Mucosa of rectum (tissue), 2 donors: ENCODE measurements around the gene RAPGEF1.

ENCODE experiments used
- H3K27ac ChIP-seq, 2 donors: one replicate each; pipeline ENCODE4 v1.7.0; 2013; ENCODE audit warnings: inconsistent platforms in 2 of 2, low read depth in 2 of 2, low read length in 2 of 2
- H3K27me3 ChIP-seq, 2 donors: one replicate each; pipeline ENCODE4 v1.7.0; 2013; ENCODE audit warnings: low read length in 2 of 2; ENCODE audit not compliant: control insufficient read depth in 2 of 2, insufficient read depth in 2 of 2
- H3K36me3 ChIP-seq, 2 donors: one replicate each; pipeline ENCODE4 v1.7.0; 2013; ENCODE audit warnings: low read length in 2 of 2; ENCODE audit not compliant: control insufficient read depth in 2 of 2, insufficient read depth in 2 of 2
- H3K4me1 ChIP-seq, 2 donors: one replicate each; pipeline ENCODE4 v1.7.0; 2013; ENCODE audit warnings: low read length in 2 of 2, mild to moderate bottlenecking in 1 of 2; ENCODE audit not compliant: control insufficient read depth in 2 of 2, insufficient read depth in 2 of 2
- H3K4me3 ChIP-seq, 2 donors: one replicate each; pipeline ENCODE4 v1.7.0; 2013; ENCODE audit warnings: low read length in 2 of 2
- H3K9ac ChIP-seq, 2 donors: one replicate each; pipeline ENCODE4 v1.7.0; 2013; ENCODE audit warnings: low read length in 2 of 2, low read depth in 1 of 2, mild to moderate bottlenecking in 1 of 2
- H3K9me3 ChIP-seq, 2 donors: one replicate each; pipeline ENCODE4 v1.7.0; 2013; ENCODE audit warnings: low read length in 2 of 2; ENCODE audit not compliant: control insufficient read depth in 2 of 2
- donor health status: healthy.
- donor health status: Normal muscosa, but diverticular disease.

Gene RAPGEF1

GRCh38 chr9:131738293-131739132 is 1.4 kb downstream of the RAPGEF1 start:
- Histone ChIP-seq H3K9me3 (no peaks in the 10 kb centered on the region), H3K4me3 (peak overlapping the region; percentile 79 to 93), H3K36me3 (no peaks in the 10 kb centered on the region), H3K9ac (peak overlapping the region; percentile 80 to 87), H3K4me1 (peaks cover 46 to 49% of the 10 kb centered on the region in 2 donors), H3K27ac (peak overlapping the region; percentile 82 to 83), H3K27me3 (no peaks in the 10 kb centered on the region)

DNA sequence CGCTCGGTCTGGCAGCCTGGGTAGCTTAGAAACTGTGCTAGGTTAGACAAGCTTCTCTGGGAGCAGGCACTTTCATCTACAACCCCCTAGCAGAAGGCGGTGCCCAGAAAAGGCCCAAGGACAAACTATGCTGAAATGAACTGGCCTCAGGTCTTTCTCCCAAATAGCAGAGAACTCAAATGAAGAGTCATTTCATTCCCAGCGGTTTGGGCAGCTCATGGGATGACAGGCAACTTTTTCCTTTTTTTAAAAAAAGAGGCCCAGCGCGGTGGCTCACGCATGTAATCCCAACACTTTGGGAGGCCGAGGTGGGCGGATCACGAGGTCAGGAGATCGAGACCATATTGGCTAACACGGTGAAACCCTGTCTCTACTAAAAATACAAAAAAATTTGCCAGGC is 2.5 kb downstream of the RAPGEF1 start:
- Histone ChIP-seq H3K27ac (peak overlapping the region; percentile 77 to 81), H3K4me1 (peaks cover 52 to 57% of the 10 kb centered on the region in 2 donors), H3K36me3 (no peaks in the 10 kb centered on the region), H3K4me3 (peak overlapping the region in 1 of 2 donors; percentile 54), H3K9ac (peak overlapping the region; percentile 10 to 63), H3K9me3 (no peaks in the 10 kb centered on the region), H3K27me3 (no peaks in the 10 kb centered on the region)

DNA sequence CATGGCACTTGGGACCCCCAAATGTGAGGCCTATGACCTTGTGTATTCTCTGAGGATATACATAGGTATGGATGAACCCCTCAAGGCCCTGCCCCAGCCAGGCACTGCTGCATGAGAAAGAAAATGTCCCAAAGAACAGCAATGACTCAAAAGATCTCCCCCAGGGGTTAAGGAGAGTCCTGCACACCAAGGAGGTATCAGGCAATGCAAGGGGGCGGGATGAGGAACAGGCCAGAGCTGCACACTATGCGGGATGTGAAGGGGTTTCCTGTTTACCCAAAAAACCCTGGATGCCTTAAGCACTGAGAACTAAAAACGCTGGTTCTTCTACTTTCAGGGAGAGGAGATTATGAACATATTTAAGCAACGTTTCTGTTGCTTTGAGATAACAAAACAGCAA is 3.4 kb downstream of the RAPGEF1 start:
- H3K27me3 ChIP-seq: no peaks in the 10 kb centered on the region
- peak overlapping the region in 1 of 2 donors; percentile 17 for H3K9ac ChIP-seq
- peak overlapping the region in 1 of 2 donors; percentile 10 for H3K4me3 ChIP-seq
- peaks cover 62 to 66% of the 10 kb centered on the region in 2 donors for H3K4me1 ChIP-seq
- H3K36me3 ChIP-seq: no peaks in the 10 kb centered on the region
- H3K27ac ChIP-seq: peak overlapping the region; percentile 77 to 81
- no peaks in the 10 kb centered on the region for H3K9me3 ChIP-seq

GRCh38 chr9:131735238-131736128 is 4.4 kb downstream of the RAPGEF1 start:
- Histone ChIP-seq H3K27ac (peak overlapping the region; percentile 77 to 81), H3K9me3 (no peaks in the 10 kb centered on the region), H3K36me3 (no peaks in the 10 kb centered on the region), H3K27me3 (no peaks in the 10 kb centered on the region), H3K9ac (peak overlapping the region in 1 of 2 donors; percentile 42), H3K4me3 (no peak overlapping the region), H3K4me1 (peaks cover 69 to 72% of the 10 kb centered on the region in 2 donors)

DNA sequence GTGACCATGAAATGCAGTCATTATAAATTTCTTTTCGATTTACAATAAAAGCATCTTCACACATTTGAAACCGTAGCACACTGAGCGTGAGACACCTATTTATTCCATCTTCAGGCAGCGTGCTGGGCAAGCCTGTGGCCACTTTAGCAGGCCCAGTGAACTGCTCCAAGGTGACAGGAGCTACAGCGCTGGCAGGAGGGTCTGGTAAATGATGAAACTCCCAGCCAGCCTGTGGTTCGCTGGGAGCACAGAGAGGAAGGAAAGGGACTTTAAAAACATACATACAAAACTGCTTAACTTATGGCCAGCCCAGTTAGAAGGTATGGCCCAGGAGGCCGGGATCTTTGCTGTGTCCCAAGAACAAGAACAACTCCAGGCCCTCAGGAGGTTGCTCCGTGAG is 5.1 kb downstream of the RAPGEF1 start:
- peak overlapping the region; percentile 34 to 42 for H3K9ac ChIP-seq
- peak overlapping the region; percentile 77 to 81 for H3K27ac ChIP-seq
- H3K9me3 ChIP-seq: no peaks in the 10 kb centered on the region
- no peaks in the 10 kb centered on the region for H3K36me3 ChIP-seq
- H3K4me1 ChIP-seq: peaks cover 69 to 72% of the 10 kb centered on the region in 2 donors
- no peak overlapping the region for H3K4me3 ChIP-seq
- H3K27me3 ChIP-seq: no peaks in the 10 kb centered on the region

- Histone ChIP-seq H3K4me3 (peak overlapping the region in 1 of 2 donors; percentile 39), H3K27ac (peak overlapping the region; percentile 77 to 81), H3K4me1 (peaks cover 69 to 72% of the 10 kb centered on the region in 2 donors), H3K9me3 (no peaks in the 10 kb centered on the region), H3K36me3 (no peaks in the 10 kb centered on the region), H3K27me3 (no peaks in the 10 kb centered on the region), H3K9ac (peak overlapping the region; percentile 1 to 30)
Measured at GRCh38 chr9:131734165-131734610, 5.7 kb downstream of the RAPGEF1 start.

GRCh38 chr9:131733541-131734061 is 6.3 kb downstream of the RAPGEF1 start:
- Histone ChIP-seq H3K27me3 (no peaks in the 10 kb centered on the region), H3K4me1 (peaks cover 68 to 71% of the 10 kb centered on the region in 2 donors), H3K9ac (peak overlapping the region; percentile 1 to 30), H3K4me3 (peak overlapping the region in 1 of 2 donors; percentile 39), H3K36me3 (no peaks in the 10 kb centered on the region), H3K9me3 (no peaks in the 10 kb centered on the region), H3K27ac (peak overlapping the region; percentile 77 to 81)

GRCh38 chr9:131732636-131733289 is 7.1 kb downstream of the RAPGEF1 start:
- Histone ChIP-seq H3K27ac (peak overlapping the region; percentile 44 to 81), H3K27me3 (no peaks in the 10 kb centered on the region), H3K9me3 (no peaks in the 10 kb centered on the region), H3K9ac (peak overlapping the region in 1 of 2 donors; percentile 15), H3K4me3 (no peak overlapping the region), H3K36me3 (no peaks in the 10 kb centered on the region), H3K4me1 (peaks cover 70 to 73% of the 10 kb centered on the region in 2 donors)

DNA sequence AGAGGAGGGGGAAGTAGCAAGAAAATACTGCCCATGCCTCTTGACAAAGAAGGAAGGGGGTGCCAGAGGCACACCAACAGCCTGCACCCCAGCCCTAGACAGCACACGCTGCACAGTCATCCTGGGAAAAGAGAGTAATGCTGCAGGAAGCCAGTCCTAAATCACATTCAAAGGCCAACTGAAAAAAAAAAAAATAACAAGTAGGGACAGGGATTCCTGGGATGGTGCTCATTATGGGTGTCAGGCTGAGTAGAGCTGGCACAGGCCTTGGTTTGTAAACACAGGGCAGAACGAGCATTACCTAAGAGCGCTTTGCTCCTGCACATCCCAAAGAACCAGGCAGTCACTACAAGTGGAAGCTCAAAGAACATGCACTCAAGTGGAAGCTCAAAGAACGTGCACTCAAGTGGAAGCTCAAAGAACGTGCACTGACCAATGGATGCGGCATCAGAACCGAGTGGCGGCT is 7.8 kb downstream of the RAPGEF1 start:
- Histone ChIP-seq H3K4me1 (peaks cover 73 to 76% of the 10 kb centered on the region in 2 donors), H3K4me3 (no peak overlapping the region), H3K9me3 (no peaks in the 10 kb centered on the region), H3K9ac (peak overlapping the region; percentile 5 to 19), H3K27me3 (no peaks in the 10 kb centered on the region), H3K27ac (peak overlapping the region; percentile 49 to 81), H3K36me3 (no peaks in the 10 kb centered on the region)
